ENCODE results near the gene NUP188.
A peak's percentile ranks its signal among the peaks of the same experiment; 100 is the strongest.
"Not testable (repeated sequence)": the region's sequence is repeated elsewhere in the genome, so short reads cannot be mapped to it uniquely, and the experiment has no call there.

NUP188 gene

DNA sequence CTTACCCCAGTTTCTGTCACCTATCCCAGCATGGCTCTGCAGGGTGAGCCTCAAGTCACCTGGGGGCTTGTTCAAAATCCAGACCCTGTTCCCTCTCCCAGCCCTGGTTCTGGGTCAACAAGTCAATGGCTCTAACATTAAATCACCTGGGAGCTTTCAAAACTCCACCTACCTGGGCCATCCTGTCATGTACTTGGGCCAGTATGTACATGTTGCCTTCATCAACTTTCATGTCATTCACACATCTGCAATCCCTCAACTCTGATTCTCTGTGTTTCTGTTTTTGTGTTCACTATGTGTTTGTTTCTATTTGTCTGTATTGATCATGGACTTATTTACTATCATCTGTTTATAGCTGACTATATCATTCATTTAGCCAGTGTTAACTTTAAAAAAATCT is 82.7 kb downstream of the NUP188 start:
- ATAC-seq (no peak), DNase-seq (no peak)

DNA sequence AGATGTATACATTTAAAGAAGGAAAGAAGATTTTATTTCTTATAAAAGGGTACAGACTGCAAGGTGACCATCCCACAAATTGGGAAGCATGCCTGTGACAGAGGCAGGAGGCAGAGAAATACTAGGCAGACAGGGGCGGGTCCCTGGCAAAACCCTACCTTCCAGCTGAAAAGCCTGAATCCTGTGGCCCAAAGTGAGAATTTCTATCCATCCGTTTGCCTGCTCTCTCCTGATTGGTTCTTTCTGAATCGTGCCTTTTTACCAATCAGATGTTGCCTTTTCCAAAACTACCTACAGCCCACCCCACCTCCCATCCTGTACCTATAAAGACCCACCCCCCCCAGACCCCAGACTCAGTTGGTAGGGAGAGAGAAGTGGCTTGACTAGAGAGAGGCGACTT is 84.0 kb downstream of the NUP188 start:
- ATAC-seq = no peak

DNA sequence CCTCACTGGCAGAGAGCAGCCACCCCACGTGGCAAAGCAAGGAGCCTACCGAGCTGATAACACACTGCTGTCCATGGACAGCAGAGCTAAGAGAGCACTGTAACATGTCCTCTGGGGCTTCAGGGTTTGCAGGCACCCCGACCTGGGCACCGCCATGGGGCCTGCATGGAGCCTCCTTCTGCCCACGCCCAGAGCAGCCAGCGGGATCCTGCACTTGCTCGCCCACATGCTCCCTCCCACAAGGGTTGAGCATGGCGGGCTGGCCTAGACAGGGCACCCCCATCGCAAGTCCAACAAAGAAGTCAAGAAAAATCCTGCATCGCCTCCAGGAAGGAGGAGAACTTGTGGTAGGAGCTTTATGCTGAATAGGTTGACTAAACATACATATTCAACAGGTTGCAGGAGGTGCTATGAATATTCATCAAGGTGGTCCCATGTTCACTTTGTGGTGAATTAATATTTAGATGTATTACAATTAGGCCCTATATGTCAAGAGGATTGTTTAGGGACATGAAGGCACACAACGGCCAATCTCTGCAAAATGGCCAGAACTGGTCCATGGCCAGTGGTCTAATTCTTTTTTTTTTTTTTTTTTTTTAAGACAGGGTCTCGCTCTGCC is 85.2 kb downstream of the NUP188 start:
- ATAC-seq (no peak), DNase-seq (no peak)

More for the DNA sequence above, 84.0 kb downstream of the NUP188 start:
- no peak for DNase-seq

DNA sequence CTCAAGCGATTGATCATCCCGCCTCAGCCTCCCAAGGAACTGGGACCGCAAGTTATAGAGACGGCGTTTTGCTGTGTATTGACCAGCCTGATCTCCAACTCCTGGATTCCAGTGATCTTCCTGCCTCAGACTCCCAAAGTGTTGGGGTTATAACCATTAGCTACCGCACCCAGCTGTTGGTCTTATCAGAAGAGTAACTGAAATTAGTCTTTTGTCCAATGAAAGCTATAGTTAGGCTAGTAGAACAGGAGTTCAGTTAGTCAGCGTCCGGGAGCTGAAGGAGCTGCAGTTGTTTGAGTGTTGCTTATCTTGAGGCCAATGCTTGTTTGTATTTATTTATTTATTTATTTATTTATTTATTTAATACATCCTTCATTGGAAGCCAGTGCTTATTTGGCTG is 85.7 kb downstream of the NUP188 start:
- DNase-seq = no peak
- no peak for ATAC-seq

DNA sequence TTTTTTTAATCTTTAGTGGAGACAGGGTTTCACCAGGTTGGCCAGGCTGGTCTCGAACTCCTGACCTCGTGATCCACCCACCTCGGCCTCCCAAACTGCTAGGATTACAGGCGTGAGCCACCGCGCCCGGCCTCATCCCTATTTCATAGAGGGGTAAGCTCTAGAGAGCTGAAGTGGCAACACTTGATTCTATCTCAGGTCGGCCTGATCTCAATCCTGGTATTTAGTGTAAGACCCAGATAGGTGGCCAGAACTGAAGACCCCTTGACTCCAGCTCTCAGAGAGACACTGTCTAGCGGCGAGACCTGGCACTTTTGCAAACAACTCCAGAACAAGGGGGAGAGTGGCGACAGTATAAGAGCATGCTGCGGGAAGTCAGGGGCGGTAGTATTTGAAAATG is 88.3 kb downstream of the NUP188 start:
- DNase-seq = not testable (repeated sequence)
- peak; percentile 4 for ATAC-seq

DNA sequence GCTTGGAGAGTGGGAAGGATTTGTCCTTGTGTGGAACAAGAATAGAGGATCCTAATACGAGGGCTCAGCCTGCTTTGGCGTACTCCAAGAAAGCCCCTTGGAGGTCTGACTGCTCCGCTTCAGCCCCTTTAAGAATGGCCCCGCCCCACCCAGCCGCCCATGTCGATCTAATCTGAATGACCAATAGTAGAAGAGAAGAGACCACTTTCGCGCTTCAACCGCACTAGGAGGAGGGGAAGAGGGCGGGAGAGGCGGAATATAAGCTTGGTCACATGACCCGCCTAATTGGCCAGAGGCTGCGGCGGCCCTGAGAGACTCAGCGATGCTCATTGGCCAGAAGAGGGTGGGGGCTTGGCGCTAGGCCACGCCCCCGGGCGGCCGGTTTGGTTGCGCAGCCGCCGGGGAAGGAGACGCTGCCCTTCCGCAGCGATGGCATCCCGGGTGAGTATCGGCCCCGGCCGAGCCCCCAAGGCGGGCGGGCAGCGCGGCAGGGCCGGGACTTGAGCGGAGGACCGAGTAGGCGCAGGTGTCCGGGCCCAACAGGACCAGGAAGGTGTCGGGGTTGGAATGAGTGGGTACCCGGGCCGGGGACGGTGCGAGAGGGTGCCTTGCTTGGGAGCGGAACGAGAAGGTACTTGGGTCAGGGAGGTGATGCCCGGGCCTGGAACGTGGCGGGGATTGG is 88.9 kb downstream of the NUP188 start, which contains the start of gene MIGA2:
TSS of gene MIGA2 (plus strand) at position 386 of the 682 bp plus-strand sequence. CDS start 3,969 bp downstream, outside the sequence.
- peak; percentile 93 for DNase-seq

DNA sequence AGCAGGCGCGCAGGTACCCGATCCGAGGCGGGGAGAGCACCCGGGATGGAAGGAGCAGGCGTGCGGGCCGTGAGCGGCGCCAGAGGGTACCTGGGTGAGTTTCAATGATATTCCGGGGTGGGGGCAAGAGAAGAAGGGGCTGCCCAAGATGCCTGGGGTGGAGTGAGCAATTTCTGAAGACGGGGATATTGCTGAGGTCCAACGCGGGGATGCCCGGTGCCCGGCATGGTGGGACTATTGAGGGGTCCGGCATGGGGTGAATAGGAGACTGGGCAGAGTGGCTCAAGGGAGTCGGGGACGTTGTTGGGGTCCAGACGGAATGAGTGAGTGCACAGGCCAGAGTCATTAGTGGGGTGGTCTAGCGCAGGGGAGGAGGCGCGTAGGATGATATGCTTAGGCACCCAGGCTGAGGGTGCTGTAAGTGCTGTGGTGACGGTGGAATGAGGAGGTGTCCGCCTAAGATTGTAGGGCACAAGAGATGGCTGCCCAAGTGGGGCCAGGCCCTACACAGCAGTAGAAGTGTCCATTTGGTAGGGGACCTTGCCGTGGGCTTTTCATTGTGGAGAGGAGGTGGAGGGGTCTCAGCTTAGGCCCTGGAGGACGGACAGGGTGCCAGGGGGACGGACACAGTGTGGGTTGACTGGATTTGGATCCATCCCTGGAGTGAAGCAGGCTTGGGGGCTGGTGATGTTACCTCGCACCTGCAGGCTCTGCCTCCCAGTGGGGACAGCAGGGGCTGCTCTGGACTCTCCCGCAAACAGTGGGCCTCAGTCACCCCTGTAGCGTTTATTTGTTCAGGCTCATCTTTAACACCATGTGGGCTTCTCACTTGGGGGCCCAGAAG is 89.6 kb downstream of the NUP188 start:
- ATAC-seq (no peak), DNase-seq (no peak)

More for the DNA sequence above, 88.9 kb downstream of the NUP188 start, which contains the start of gene MIGA2:
- ATAC-seq = peak; percentile 99

DNA sequence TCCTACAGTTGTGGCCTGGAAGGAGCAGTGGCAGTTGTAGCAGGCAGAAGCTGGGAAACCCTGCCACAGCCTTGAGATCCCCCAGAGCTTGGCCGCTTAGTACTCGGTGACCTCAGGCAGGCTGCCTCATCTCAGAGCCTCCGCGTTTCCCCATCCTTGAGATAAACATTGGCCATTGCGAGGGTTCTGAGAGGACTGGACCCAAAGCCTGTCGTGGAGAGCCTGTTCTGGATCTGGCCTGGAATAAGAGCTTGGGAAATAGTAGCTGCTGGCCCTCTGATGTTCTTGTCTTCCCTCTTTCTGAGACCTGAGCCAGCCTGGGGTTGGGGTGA is 90.2 kb downstream of the NUP188 start:
- no peak for DNase-seq
- no peak for ATAC-seq

DNA sequence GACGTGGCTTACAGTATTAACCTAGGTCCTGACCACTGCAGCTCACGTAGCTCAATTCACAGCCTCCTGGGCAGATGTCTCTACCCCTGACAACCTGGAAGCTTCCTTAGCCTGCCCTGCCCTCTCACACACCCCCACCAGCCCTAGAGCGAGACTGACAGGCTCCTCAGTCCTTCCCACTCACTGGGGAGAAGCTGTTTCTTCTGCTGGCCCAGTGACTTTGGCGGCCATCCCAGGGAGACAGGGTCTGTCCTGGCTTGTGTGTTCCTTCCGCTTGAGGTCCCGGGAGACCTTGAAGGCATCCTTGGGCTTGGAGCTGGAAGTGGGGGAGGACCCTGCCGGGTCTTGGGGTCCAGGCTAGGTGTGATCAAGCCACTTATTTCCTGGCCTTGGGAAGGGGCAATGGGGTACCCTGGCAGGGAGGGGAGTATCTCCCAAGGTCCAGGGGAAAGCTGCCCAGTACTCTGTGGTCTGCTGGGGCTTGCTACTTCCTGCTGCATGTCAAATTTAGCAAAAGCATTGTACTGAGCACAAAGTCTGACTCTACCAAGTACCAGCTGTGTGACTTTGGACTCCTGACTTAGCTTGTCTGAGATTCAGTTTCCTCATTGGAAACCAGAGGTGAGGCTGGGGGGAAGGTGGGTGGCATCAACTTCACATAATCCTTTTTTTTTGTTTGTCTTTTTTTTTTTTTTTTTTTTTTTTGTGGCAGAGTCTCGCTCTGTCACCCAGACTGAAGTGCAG is 90.8 kb downstream of the NUP188 start:
- DNase-seq (no peak), ATAC-seq (no peak)

DNA sequence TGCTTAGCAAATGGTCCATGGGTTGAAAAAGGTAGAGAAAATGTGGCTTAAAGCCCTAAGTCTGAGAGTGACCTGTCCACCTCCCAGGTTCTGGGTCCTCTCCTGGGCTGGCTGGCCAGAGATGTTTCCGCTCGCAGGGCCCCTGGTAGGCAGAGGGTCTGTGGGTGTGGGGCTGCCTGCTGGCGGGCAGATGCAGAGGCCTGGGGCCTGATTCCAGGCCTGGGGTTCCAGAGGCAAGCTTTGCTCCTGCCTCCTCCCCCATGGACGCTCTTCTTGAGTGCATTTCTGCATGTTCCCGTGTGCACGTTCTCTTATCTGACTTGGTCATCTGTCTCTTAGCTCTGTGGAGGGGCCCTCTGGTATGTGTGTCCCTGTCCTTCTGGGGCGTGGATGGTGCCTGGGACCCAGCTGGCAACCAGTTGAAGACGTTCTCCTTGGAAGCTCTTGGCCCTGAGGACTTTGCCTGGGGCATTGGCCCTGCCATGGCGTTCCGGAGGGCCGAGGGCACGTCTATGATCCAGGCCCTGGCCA is 92.7 kb downstream of the NUP188 start:
- no peak for DNase-seq
- no peak for ATAC-seq

DNA sequence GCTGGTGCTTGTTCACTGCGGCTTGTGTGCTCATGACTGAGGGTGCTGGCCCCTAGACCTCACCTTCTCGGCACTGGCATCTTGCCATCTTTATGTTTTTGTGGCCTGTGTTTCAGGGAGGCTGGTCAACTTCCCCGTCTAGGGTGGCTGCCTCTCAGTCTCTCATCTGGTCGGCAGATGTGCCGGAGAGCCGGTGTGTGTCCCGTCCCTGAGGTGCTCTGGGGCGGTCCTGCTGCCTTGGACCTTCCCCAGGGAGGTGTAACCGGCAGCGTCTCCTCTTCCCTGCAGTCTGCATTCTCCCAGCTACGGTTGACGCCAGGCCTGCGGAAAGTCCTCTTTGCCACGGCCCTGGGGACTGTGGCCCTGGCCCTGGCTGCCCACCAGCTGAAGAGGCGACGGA is 94.5 kb downstream of the NUP188 start:
- ATAC-seq = no peak
- no peak for DNase-seq

DNA sequence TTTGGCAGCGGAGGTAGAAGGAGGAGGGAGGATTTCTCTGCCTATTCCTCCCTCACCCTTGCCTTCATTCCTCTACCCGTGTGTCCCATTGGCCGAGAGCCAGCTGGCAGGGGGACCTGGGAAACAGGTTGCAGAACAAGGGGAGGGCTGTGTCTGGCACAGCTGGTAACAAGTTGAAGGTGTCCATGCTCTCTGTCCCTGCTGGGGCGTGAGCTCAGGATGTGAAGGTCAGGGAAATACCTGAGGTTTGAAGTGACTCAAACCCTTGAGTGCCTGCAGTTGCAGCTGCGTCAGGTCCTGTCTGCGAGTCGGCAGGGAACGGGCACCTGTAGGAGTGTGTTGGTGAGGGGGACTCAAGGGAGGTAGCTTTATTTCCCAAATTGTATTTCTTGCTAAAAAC is 105.1 kb downstream of the NUP188 start:
- no peak for DNase-seq
- no peak for ATAC-seq

DNA sequence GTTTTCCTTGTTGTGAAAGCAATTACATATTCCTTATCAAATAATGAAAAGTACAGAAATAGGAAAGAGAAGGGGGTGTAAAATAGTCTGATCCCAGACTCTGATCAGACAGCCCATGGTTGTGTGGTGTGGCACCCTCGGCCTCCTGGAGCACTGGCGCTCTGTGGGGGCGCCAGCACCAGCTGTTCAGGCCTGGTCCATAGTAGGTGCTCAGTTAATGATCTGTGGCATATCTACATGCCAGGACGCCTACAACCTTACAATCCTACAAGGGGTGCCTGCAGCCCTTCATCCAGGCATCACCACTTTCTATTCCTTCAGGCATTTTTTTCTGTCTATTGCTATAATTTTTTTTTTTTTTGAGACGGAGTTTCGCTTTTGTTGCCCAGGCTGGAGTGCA is 105.5 kb downstream of the NUP188 start:
- no peak for ATAC-seq
- DNase-seq = no peak

DNA sequence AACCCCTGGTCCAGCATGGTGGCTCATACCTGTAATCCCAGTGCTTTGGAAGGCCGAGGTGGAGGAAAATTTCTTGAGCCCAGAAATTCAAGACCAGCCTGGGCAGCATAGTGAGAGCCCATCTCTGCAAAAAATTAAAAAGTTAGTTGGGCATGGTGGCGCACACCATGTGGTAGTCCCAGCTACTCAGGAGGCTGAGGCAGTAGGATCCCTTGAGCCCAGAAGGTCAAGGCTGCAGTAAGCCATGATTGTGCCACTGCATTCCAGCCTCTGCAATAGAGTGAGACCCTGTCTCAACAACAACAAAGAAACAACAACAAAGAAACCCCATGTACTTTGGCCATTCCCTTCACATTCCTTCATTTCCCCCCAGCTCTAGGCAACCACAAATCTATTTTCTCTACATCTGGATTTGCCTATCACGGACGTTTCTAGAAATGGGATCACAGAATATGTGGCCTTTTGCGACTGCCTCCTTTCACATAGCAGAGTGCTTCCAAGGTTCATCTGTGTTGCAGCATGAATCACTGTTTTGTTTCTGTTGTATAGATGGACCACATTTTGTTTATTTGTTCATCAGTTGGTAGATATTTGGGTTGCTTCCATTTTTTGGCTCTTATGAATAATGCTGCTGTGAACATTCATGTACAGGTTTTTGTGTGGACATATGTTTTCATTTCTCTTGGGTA is 106.8 kb downstream of the NUP188 start:
- ATAC-seq (no peak), DNase-seq (no peak)
